ENCODE measurements around the gene STAT2.

GRCh38 chr12:56296295-56296694 is 63.6 kb downstream of the STAT2 start:
- TF ChIP-seq CTCF (IDR thresholded peaks at IDR 0.05) (no peak), EP300 (IDR thresholded peaks at IDR 0.05) (no peak)
